Sigmoid colon (tissue), 3 donors: Measurements from ENCODE around the gene ATF6.

Source experiments
- POLR2A ChIP-seq, 2 donors: fragments of 450-650 bp; IDR thresholded peaks; one replicate each; pipeline ENCODE4 v1.6.1; 2016; ENCODE audit warnings: antibody characterized with exemption in 2 of 2, mild to moderate bottlenecking in 2 of 2, moderate library complexity in 2 of 2
- TF ChIP-seq, protein P1 (sequence below), 4 experiments: fragments of 450-650 bp in 3 of 4; fragments of 200-600 bp in 1 of 4; IDR thresholded peaks; one replicate each; pipeline ENCODE4 v1.5.1; 2016 to 2019; ENCODE audit warnings: antibody characterized with exemption in 4 of 4, mild to moderate bottlenecking in 3 of 4, moderate library complexity in 2 of 4

DNA sequence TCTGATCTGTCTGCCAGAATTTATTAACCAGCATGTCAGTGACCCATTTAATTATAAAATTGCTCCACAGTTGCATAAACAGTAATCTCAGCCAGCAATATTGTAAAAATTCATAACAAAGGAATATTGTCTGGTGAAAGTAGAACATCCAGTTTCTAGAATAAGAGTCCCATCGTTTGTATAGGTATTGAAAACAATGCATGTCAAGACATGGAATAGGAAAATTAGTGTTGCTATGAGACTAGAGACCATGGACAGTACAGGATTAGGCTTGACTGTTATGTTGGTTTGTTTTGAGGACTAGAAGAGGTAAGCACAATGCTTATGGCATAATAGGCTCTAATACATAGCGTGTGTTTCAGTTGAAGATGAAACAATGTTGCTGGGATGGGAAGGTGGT is 37.1 kb downstream of the ATF6 start:
- TF ChIP-seq, protein P1, sequence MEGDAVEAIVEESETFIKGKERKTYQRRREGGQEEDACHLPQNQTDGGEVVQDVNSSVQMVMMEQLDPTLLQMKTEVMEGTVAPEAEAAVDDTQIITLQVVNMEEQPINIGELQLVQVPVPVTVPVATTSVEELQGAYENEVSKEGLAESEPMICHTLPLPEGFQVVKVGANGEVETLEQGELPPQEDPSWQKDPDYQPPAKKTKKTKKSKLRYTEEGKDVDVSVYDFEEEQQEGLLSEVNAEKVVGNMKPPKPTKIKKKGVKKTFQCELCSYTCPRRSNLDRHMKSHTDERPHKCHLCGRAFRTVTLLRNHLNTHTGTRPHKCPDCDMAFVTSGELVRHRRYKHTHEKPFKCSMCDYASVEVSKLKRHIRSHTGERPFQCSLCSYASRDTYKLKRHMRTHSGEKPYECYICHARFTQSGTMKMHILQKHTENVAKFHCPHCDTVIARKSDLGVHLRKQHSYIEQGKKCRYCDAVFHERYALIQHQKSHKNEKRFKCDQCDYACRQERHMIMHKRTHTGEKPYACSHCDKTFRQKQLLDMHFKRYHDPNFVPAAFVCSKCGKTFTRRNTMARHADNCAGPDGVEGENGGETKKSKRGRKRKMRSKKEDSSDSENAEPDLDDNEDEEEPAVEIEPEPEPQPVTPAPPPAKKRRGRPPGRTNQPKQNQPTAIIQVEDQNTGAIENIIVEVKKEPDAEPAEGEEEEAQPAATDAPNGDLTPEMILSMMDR (IDR thresholded peaks at IDR 0.05) = no peak
- no peak for TF ChIP-seq POLR2A (IDR thresholded peaks at IDR 0.05)
